SK-N-SH (cell line): Measurements from ENCODE around the gene SKI. TPM values are rescaled to one million over a fixed set of nuclear protein-coding genes. Genes with fewer than 3 reads are reported as not detected.

Source experiments
- CTCF ChIA-PET: fragments of 300-600, 350-600 bp; formaldehyde crosslinking; extraction: SDS; loops from one replicate; lab custom pipeline; 2021; lab: Yijun Ruan, JAX
- POLR2A ChIA-PET: fragments of 350-600 bp; sonication (Branson Sonifier 250); formaldehyde crosslinking; extraction: SDS; loops from one replicate; lab custom pipeline; 2020; ENCODE audit warnings: antibody characterized with exemption, inconsistent platforms; lab: Yijun Ruan, JAX
- DNase-seq: peaks from one replicate; pipeline ENCODE4 v3.0.0; 2012
- H2AFZ ChIP-seq: fragments of 200-600 bp; sonication (generic); 2 replicates; pipeline ENCODE4 v1.8.1; 2016; ENCODE audit warnings: antibody characterized with exemption, mild to moderate bottlenecking, low read depth
- H3F3A ChIP-seq: fragments of 200-600 bp; sonication (generic); replicated peaks from 2 replicates; pipeline ENCODE3; 2016; ENCODE audit warnings: antibody characterized with exemption, mild to moderate bottlenecking; ENCODE audit not compliant: insufficient read depth
- H3K27ac ChIP-seq, 2 experiments: fragments of 200-500 bp in 1 of 2; fragments of 200-600 bp in 1 of 2; sonication (Bioruptor generic) in 1 of 2; sonication (generic), shearing (Covaris generic) in 1 of 2; 2 replicates each; pipeline versions ENCODE4 v1.5.1 to v1.6.1; 2014 to 2016; ENCODE audit warnings: low read depth in 2 of 2, inconsistent platforms in 1 of 2, low read length in 1 of 2, mild to moderate bottlenecking in 1 of 2, mixed read lengths in 1 of 2
- H3K27me3 ChIP-seq: fragments of 200-600 bp; sonication (generic), shearing (Covaris generic); 2 replicates; pipeline ENCODE4 v1.6.1; 2016; ENCODE audit warnings: mixed run types; ENCODE audit not compliant: insufficient read depth
- H3K36me3 ChIP-seq, 2 experiments: fragments of 200-500 bp in 1 of 2; fragments of 200-600 bp in 1 of 2; sonication (Bioruptor generic) in 1 of 2; sonication (generic) in 1 of 2; replicated peaks in 1 of 2; 2 replicates each; pipeline versions ENCODE3 to v1.5.1; 2014 to 2016; ENCODE audit warnings: low read length in 1 of 2, mild to moderate bottlenecking in 1 of 2; ENCODE audit not compliant: insufficient read depth in 2 of 2, control insufficient read depth in 1 of 2
- H3K4me1 ChIP-seq, 2 experiments: fragments of 200-500 bp in 1 of 2; fragments of 200-600 bp in 1 of 2; sonication (Bioruptor generic) in 1 of 2; sonication (generic), shearing (Covaris generic) in 1 of 2; 2 replicates each; pipeline versions ENCODE4 v1.5.1 to v1.6.1; 2014 to 2016; ENCODE audit warnings: low read depth in 1 of 2, low read length in 1 of 2, mixed run types in 1 of 2; ENCODE audit not compliant: insufficient read depth in 2 of 2, control insufficient read depth in 1 of 2
- H3K4me2 ChIP-seq: fragments of 200-600 bp; sonication (generic), shearing (Covaris generic); 2 replicates; pipeline ENCODE4 v1.6.1; 2017; ENCODE audit warnings: mixed run types
- H3K4me3 ChIP-seq, 2 experiments: fragments of 200-500 bp in 1 of 2; fragments of 200-600 bp in 1 of 2; sonication (Bioruptor generic) in 1 of 2; sonication (generic), shearing (Covaris generic) in 1 of 2; 2 replicates each; pipeline versions ENCODE4 v1.5.1 to v1.8.1; 2014 to 2016; ENCODE audit warnings: low read depth in 2 of 2, inconsistent platforms in 1 of 2, low read length in 1 of 2, mild to moderate bottlenecking in 1 of 2, mixed read lengths in 1 of 2, moderate library complexity in 1 of 2
- H3K79me2 ChIP-seq: fragments of 200-600 bp; sonication (generic); 2 replicates; pipeline ENCODE4 v1.8.1; 2017; ENCODE audit warnings: mild to moderate bottlenecking; ENCODE audit not compliant: insufficient read depth
- H3K9ac ChIP-seq: fragments of 200-600 bp; sonication (generic); 2 replicates; pipeline ENCODE4 v1.6.1; 2017; ENCODE audit warnings: mixed run types
- H3K9me2 ChIP-seq: fragments of 200-600 bp; sonication (generic); 2 replicates; pipeline ENCODE4 v1.6.1; 2017; ENCODE audit warnings: mixed run types
- H3K9me3 ChIP-seq: fragments of 200-600 bp; sonication (generic); 2 replicates; pipeline ENCODE4 v1.6.1; 2017; ENCODE audit warnings: mixed run types, mild to moderate bottlenecking, moderate library complexity
- H4K20me1 ChIP-seq: fragments of 200-600 bp; sonication (generic); 2 replicates; pipeline ENCODE4 v1.6.1; 2017; ENCODE audit warnings: mild to moderate bottlenecking, mixed run types; ENCODE audit not compliant: insufficient read depth
- CHD2 ChIP-seq: fragments of 150-350 bp; IDR thresholded peaks from 2 replicates; pipeline ENCODE4 v1.6.1; 2018; ENCODE audit warnings: low read length; ENCODE audit not compliant: partially characterized antibody
- ELF1 ChIP-seq: IDR thresholded peaks from 2 replicates; pipeline ENCODE4 v1.4.0; 2012
- EP300 ChIP-seq, 2 experiments: IDR thresholded peaks; 2 replicates each; pipeline versions ENCODE4 v1.4.0 to v1.6.1; 2012; ENCODE audit warnings: borderline replicate concordance in 1 of 2, low read depth in 1 of 2, low read length in 1 of 2
- FOXM1 ChIP-seq: IDR thresholded peaks from 2 replicates; pipeline ENCODE4 v1.4.0; 2012; ENCODE audit warnings: low read depth, mild to moderate bottlenecking
- GATA2 ChIP-seq: sonication (generic); formaldehyde crosslinking; IDR thresholded peaks from 2 replicates; pipeline ENCODE4 v1.5.0; 2020; ENCODE audit warnings: mild to moderate bottlenecking, missing genetic modification reagents
- JUND ChIP-seq: IDR thresholded peaks from 2 replicates; pipeline ENCODE4 v1.4.0; 2012
- MEF2A ChIP-seq: IDR thresholded peaks from 2 replicates; pipeline ENCODE4 v1.4.0; 2012; ENCODE audit warnings: low read depth, borderline replicate concordance
- MXI1 ChIP-seq: IDR thresholded peaks from 2 replicates; pipeline ENCODE4 v1.6.1; 2012; ENCODE audit warnings: mild to moderate bottlenecking, low read depth, low read length, improper control_type of control experiment
- PBX3 ChIP-seq: IDR thresholded peaks from 2 replicates; pipeline ENCODE4; 2012
- POLR2AphosphoS5 ChIP-seq: IDR thresholded peaks from 2 replicates; pipeline ENCODE4 v1.6.1; 2012; ENCODE audit warnings: low read depth, low read length
- RCOR1 ChIP-seq: fragments of 150-350 bp; IDR thresholded peaks from 2 replicates; pipeline ENCODE4 v1.6.1; 2017; ENCODE audit warnings: antibody characterized with exemption, low read length
- REST ChIP-seq: IDR thresholded peaks from 2 replicates; pipeline ENCODE4 v1.6.1; 2012; ENCODE audit warnings: mild to moderate bottlenecking, low read depth, low read length, moderate library complexity
- RFX5 ChIP-seq: IDR thresholded peaks from 2 replicates; pipeline ENCODE4 v1.6.1; 2012; ENCODE audit warnings: mild to moderate bottlenecking, improper control_type of control experiment, low read length
- SMC3 ChIP-seq: IDR thresholded peaks from 2 replicates; pipeline ENCODE4 v1.6.1; 2012; ENCODE audit warnings: low read depth, low read length, improper control_type of control experiment
- TEAD4 ChIP-seq: IDR thresholded peaks from 2 replicates; pipeline ENCODE4 v1.4.0; 2012; ENCODE audit warnings: mild to moderate bottlenecking, borderline replicate concordance; ENCODE audit not compliant: insufficient read depth
- YY1 ChIP-seq: IDR thresholded peaks from 2 replicates; pipeline ENCODE4 v1.4.0; 2012; ENCODE audit warnings: low read depth, mild to moderate bottlenecking
- WGBS: methylation state at CpG from one replicate; pipeline ENCODE4 v1.1.6; 2017; ENCODE audit warnings: low lambda C conversion rate; 5-methylcytosine and 5-hydroxymethylcytosine counted together
- polyA plus RNA-seq, 3 experiments: library from polyadenylated mRNA; depleted of rRNA; stranded (reverse); fragments of >200 nt; gene quantifications; 2 replicates each; pipeline ENCODE4 v1.2.3, GENCODE V29; 2012
- TF ChIP-seq, protein P1 (sequence below): IDR thresholded peaks from 2 replicates; pipeline ENCODE4 v1.4.0; 2012; ENCODE audit warnings: low read depth
- TF ChIP-seq, protein P2 (sequence below): fragments of 150-350 bp; IDR thresholded peaks from 2 replicates; pipeline ENCODE4 v1.6.1; 2016; ENCODE audit warnings: mild to moderate bottlenecking, low read depth, low read length

Gene SKI
- polyA plus RNA-seq, 1 of the 3 experiments (the other 2 are of a cell fraction), result 7.2 TPM

DNA sequence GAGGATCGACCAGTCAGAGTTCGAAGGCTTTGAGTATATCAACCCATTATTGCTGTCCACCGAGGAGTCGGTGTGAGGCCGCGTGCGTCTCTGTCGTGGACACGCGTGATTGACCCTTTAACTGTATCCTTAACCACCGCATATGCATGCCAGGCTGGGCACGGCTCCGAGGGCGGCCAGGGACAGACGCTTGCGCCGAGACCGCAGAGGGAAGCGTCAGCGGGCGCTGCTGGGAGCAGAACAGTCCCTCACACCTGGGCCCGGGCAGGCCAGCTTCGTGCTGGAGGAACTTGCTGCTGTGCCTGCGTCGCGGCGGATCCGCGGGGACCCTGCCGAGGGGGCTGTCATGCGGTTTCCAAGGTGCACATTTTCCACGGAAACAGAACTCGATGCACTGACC lies 43.2 kb upstream of the SKI start:
- no peaks in the 10 kb centered on the region for H3K9me2 ChIP-seq
- H3K79me2 ChIP-seq, result peaks cover 10% of the 10 kb centered on the region; the same call in 1 of the 2 replicates
- DNase-seq, result no peak
- H2AFZ ChIP-seq, result no peak overlapping the region
- no peak overlapping the region for H3K9ac ChIP-seq
- H3K27ac ChIP-seq, result no peak overlapping the region
- WGBS, result 97% methylated on average over 28 of the region's 33 CpGs
- no peaks in the 10 kb centered on the region for H4K20me1 ChIP-seq
- TF ChIP-seq RFX5 (no peak), SMC3 (no peak), MEF2A (no peak), POLR2AphosphoS5 (no peak), ELF1 (no peak), RCOR1 (no peak), MXI1 (no peak), GATA2 (CRISPR knock-in tag) (no peak), FOXM1 (no peak), REST (no peak), EP300 (IDR thresholded peaks at IDR 0.05; ENCODE audit: borderline replicate concordance in 1 of 2, low read depth in 1 of 2, low read length in 1 of 2) (no peak), TEAD4 (no peak), CHD2 (no peak), PBX3 (no peak), YY1 (no peak), JUND (no peak)
- TF ChIP-seq, protein P1, sequence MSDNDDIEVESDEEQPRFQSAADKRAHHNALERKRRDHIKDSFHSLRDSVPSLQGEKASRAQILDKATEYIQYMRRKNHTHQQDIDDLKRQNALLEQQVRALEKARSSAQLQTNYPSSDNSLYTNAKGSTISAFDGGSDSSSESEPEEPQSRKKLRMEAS, result no peak
- TF ChIP-seq, protein P2, sequence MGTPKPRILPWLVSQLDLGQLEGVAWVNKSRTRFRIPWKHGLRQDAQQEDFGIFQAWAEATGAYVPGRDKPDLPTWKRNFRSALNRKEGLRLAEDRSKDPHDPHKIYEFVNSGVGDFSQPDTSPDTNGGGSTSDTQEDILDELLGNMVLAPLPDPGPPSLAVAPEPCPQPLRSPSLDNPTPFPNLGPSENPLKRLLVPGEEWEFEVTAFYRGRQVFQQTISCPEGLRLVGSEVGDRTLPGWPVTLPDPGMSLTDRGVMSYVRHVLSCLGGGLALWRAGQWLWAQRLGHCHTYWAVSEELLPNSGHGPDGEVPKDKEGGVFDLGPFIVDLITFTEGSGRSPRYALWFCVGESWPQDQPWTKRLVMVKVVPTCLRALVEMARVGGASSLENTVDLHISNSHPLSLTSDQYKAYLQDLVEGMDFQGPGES, result no peak
- peaks cover 0 to 32% of the 10 kb centered on the region in 2 experiments for H3K36me3 ChIP-seq
- POLR2A ChIA-PET, result interaction anchor here (0.9 kb wide), 1 partner anchor 10 kb away, joined by 4 read pairs; no protein-coding TSS in a partner anchor
- H3K4me3 ChIP-seq, result no peak overlapping the region
- peaks cover 4% of the 10 kb centered on the region for H3F3A ChIP-seq
- H3K4me2 ChIP-seq, result no peak overlapping the region
- CTCF ChIA-PET, result interaction anchor here (4.6 kb wide), 1 partner anchor 11 kb away, joined by 32 read pairs; no protein-coding TSS in a partner anchor
- H3K27me3 ChIP-seq, result no peaks in the 10 kb centered on the region
- no peaks in the 10 kb centered on the region for H3K9me3 ChIP-seq
- peaks cover 0 to 7% of the 10 kb centered on the region in 2 experiments; a peak in 1 of 4 replicates for H3K4me1 ChIP-seq
